HL-60 (cell line): ENCODE data around the gene SETD5.

Source experiments
- CTCF ChIP-seq: IDR thresholded peaks from one replicate; pipeline ENCODE4 v1.5.1; 2011; ENCODE audit warnings: low read length, control low read depth, inconsistent platforms; ENCODE audit not compliant: insufficient read depth
- POLR2AphosphoS5 ChIP-seq: IDR thresholded peaks from 2 replicates; pipeline ENCODE4 v1.6.1; 2012; ENCODE audit warnings: low read depth

GRCh38 chr3:9455596-9456131 lies 58.2 kb downstream of the SETD5 start:
- TF ChIP-seq CTCF, result no peak
- TF ChIP-seq POLR2AphosphoS5, result no peak
